ENCODE data around the gene ANKRD12.

DNA sequence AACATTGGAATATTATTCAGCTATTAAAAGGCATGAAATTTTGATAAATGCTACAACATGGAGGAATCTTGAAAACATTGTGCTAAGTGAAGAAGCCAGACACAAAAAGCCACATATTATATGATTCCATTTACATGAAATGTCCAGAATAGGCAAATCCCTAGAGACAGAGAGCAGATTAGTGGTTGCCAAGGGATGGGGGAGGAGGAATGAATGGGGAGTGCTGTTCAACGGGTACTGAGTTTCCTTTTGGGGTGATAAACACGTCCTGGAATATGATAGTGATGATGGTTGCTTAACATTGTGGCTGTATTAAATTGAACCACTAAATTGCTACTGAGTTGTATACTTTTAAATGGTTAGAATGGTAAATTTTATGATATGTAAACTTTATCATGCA lies 189.1 kb downstream of the ANKRD12 start:
- TF ChIP-seq CTCF (IDR thresholded peaks at IDR 0.05) (no peak), POLR2A (IDR thresholded peaks at IDR 0.05) (no peak)

Data from breast epithelium (tissue), 3 donors.